OCI-LY3 (cell line): ENCODE data around the gene AUNIP.

Experiments
- CTCF ChIP-seq: fragments of 200-600, 300-600 bp; sonication (generic); IDR thresholded peaks from 2 replicates; pipeline ENCODE4 v1.5.1; 2014; ENCODE audit warnings: antibody characterized with exemption, low read length, low read depth
- EZH2phosphoT487 ChIP-seq: fragments of 200-600 bp; shearing (Covaris generic); IDR thresholded peaks from 2 replicates; pipeline ENCODE4 v1.6.1; 2018; ENCODE audit warnings: antibody characterized with exemption, mixed run types, low read depth

GRCh38 chr1:25785333-25786067 is 73.8 kb downstream of the AUNIP start:
- no peak for TF ChIP-seq CTCF
- no peak for TF ChIP-seq EZH2phosphoT487
